Heart left ventricle (tissue), 16 donors: ENCODE results near the gene HMGN1. TPM values are rescaled to one million over a fixed set of nuclear protein-coding genes. Genes with fewer than 3 reads are reported as not detected.

Experiments
- ATAC-seq, 4 donors: fragments of 200-7000 bp; cut with Tn5 transposase; one replicate each; pipeline ENCODE4 v1.9.1; 2020 to 2022; ENCODE audit warnings: moderate library complexity in 4 of 4, mild to moderate bottlenecking in 3 of 4, moderate number of reproducible peaks in 1 of 4
- DNase-seq, 5 donors: peaks; one replicate each; pipeline ENCODE4 v3.0.0-alpha.2; 2020
- H3K27ac ChIP-seq, 12 donors: fragments of 200-600 bp; sonication (generic) in 4 of 12; one replicate each; pipeline versions ENCODE4 v1.5.0 to v1.8.0; 2016 to 2022; ENCODE audit warnings: mild to moderate bottlenecking in 2 of 12
- H3K27me3 ChIP-seq, 9 donors: fragments of 200-600 bp; sonication (generic) in 2 of 9; one replicate each; pipeline versions ENCODE4 v1.5.1 to v1.8.0; 2016 to 2022; ENCODE audit warnings: mild to moderate bottlenecking in 3 of 9
- H3K36me3 ChIP-seq, 9 donors: fragments of 200-600 bp; sonication (generic) in 2 of 9; one replicate each; pipeline versions ENCODE4 v1.5.0 to v1.8.0; 2018 to 2022; ENCODE audit warnings: mild to moderate bottlenecking in 2 of 9
- H3K4me1 ChIP-seq, 12 donors: fragments of 200-600 bp; sonication (generic) in 4 of 12; one replicate each; pipeline versions ENCODE4 v1.5.0 to v1.8.0; 2016 to 2022; ENCODE audit warnings: mild to moderate bottlenecking in 3 of 12
- H3K4me3 ChIP-seq, 12 donors: fragments of 200-600 bp; sonication (generic) in 4 of 12; one replicate each; pipeline versions ENCODE4 v1.5.0 to v1.8.0; 2017 to 2022; ENCODE audit warnings: mild to moderate bottlenecking in 9 of 12, moderate library complexity in 4 of 12
- H3K9me3 ChIP-seq, 12 donors: fragments of 200-600 bp; sonication (generic) in 4 of 12; one replicate each; pipeline versions ENCODE4 v1.5.0 to v1.8.0; 2016 to 2022; ENCODE audit warnings: mild to moderate bottlenecking in 1 of 12
- CTCF ChIP-seq, 12 donors: fragments of 200-600 bp; sonication (generic) in 4 of 12; IDR thresholded peaks; one replicate each; pipeline versions ENCODE4 v1.5.0 to v1.8.0; 2018 to 2022; ENCODE audit warnings: antibody characterized with exemption in 12 of 12, mild to moderate bottlenecking in 5 of 12
- POLR2A ChIP-seq, 2 donors: fragments of 450-650 bp; IDR thresholded peaks; one replicate each; pipeline ENCODE4 v1.6.1; 2017; ENCODE audit warnings: antibody characterized with exemption in 2 of 2, mild to moderate bottlenecking in 2 of 2, moderate library complexity in 2 of 2
- WGBS, 4 donors: extraction: QIAGEN DNeasy Blood & Tissue Kit in 2 of 4; methylation state at CpG; one replicate each; pipeline versions ENCODE4 v1.1.5 to v1.1.7; 2013 to 2018; 5-methylcytosine and 5-hydroxymethylcytosine counted together
- intact Hi-C, 10 donors: fragments of 100-400 bp; cut with DNase I; formaldehyde crosslinking; loops; one replicate each; pipeline versions ENCODE4 v1.11.1 to v1.14.2; 2022
- polyA plus RNA-seq, 2 donors: library from polyadenylated mRNA; stranded (reverse); fragments of 200-250 nt; gene quantifications; one replicate each; pipeline ENCODE4 v1.2.3, GENCODE V29; 2013
- total RNA-seq, 9 donors: library from RNA; depleted of rRNA in 2 of 9; stranded (reverse); fragments of >200 nt in 2 of 9; fragmentation: NEBNext Ultra II Directional in 3 of 9; extraction: Animal tissue kit (Norgen Biotek cat#: 25700) in 3 of 9; gene quantifications; one replicate each; pipeline versions ENCODE4 v1.1.0 to v1.2.4, GENCODE V29; 2016 to 2023
- donor health status: ischemic (EF 13 %, LVEDD 7.1; RV severe dilation, severe dysfunction).
- donor health status: healthy with polysubstance abuse.
- donor health status: DM: no; HTN: yes; CAD: no.
- donor health status: DM: no; HTN: no; CAD: no.
- donor health status: ischemic (EF 25% LVEDD 6.9; RV normal size, moderate dysfunction).
- donor health status: ischemic (EF 25% LVEDD 5.7; RV mildly dilated, moderate dysfunction).
- donor health status: healthy.
- donor health status: DM: yes; HTN: yes; CAD: no.
- donor health status: ischemic (EF 35%, LVEDD 5.7; RV mildly dilated, moderate dysfunction).
- donor health status: nonischemic (EF 11% LVEDD 7.7; RV severe dilation, severe dysfunction).
- donor health status: DM: yes; HTN: yes; CAD: no.
- donor health status: PGD.
- donor health status: ischemic (EF 29% LVEDD 5.4; RV normal size, mild dysfunction).
- donor health status: nonischemic (EF 23%, LVEDD 6.1; RV moderate dilation, normal function).

HMGN1 gene
- total and polyA plus RNA-seq, 11 donors = 35.9 to 108 (median 43.9) TPM

GRCh38 chr21:39296891-39297290, 52.0 kb downstream of the HMGN1 start:
- peaks cover 0 to 95% (median 81%) of the 10 kb centered on the region in 9 donors for H3K36me3 ChIP-seq
- no peak overlapping the region for H3K4me3 ChIP-seq
- DNase-seq (no peak), ATAC-seq (no peak)
- TF ChIP-seq CTCF (IDR thresholded peaks at IDR 0.05) (no peak), POLR2A (IDR thresholded peaks at IDR 0.05) (no peak)
- intact Hi-C loops = loop anchor here in 1 of 10 donors (10.0 kb wide), 1 partner anchor 92 kb away; no protein-coding TSS in a partner anchor
- H3K27ac ChIP-seq = no peak overlapping the region
- H3K9me3 ChIP-seq = peaks cover 0 to 20% (median 4%) of the 10 kb centered on the region in 12 donors
- 81 to 92% (median 89%) methylated on average over 2 of the region's 2 CpGs for WGBS, 4 donors
- peaks cover 0 to 13% (median 0%) of the 10 kb centered on the region in 12 donors for H3K4me1 ChIP-seq
- no peaks in the 10 kb centered on the region for H3K27me3 ChIP-seq

Other genes with a start within 250 kb of the HMGN1 start
- gene PSMG1, start 165.6 kb downstream of the HMGN1 start, total RNA-seq = 10 to 100 TPM; 12.0 to 31.6 (median 25.3) TPM
- gene PSMG1, start 165.6 kb downstream of the HMGN1 start, polyA plus RNA-seq = 10 to 100 TPM; 34.5 to 35.2 TPM
- gene BRWD1, start 35.5 kb downstream of the HMGN1 start, total RNA-seq = 10 to 100 TPM; 29.0 to 44.5 (median 33.1) TPM
- 10 to 100 TPM in 1 of 2 donors, 1 to 10 TPM in 1; 9.7 to 13.4 TPM for gene BRWD1, start 35.5 kb downstream of the HMGN1 start, polyA plus RNA-seq
- gene LCA5L, start 96.7 kb upstream of the HMGN1 start, total RNA-seq = 1 to 10 TPM in 4 of 9 donors, under 1 TPM in 3, not detected in 2; 0.67 to 1.5 (median 1.0) TPM
- gene LCA5L, start 96.7 kb upstream of the HMGN1 start, polyA plus RNA-seq = 1 to 10 TPM in 1 of 2 donors, under 1 TPM in 1; 0.65 to 1.1 TPM
- 100 to 1,000 TPM in 6 of 9 donors, 10 to 100 TPM in 3; 52.1 to 357 (median 115) TPM for gene SH3BGR, start 102.9 kb upstream of the HMGN1 start, total RNA-seq
- 100 to 1,000 TPM; 152 to 193 TPM for gene SH3BGR, start 102.9 kb upstream of the HMGN1 start, polyA plus RNA-seq